Endothelial cell of coronary artery (primary cell): ENCODE results near the gene SZT2. TPM values are rescaled to one million over a fixed set of nuclear protein-coding genes. Genes with fewer than 3 reads are reported as not detected.

Source experiments
- total RNA-seq: library from RNA; depleted of rRNA; stranded (reverse); fragments of >200 nt; gene quantifications from 2 replicates; pipeline ENCODE4 v1.2.3, GENCODE V29; 2014

The SZT2 gene
- total RNA-seq: 13.5 and 23.6 TPM in 2 replicates

DNA sequence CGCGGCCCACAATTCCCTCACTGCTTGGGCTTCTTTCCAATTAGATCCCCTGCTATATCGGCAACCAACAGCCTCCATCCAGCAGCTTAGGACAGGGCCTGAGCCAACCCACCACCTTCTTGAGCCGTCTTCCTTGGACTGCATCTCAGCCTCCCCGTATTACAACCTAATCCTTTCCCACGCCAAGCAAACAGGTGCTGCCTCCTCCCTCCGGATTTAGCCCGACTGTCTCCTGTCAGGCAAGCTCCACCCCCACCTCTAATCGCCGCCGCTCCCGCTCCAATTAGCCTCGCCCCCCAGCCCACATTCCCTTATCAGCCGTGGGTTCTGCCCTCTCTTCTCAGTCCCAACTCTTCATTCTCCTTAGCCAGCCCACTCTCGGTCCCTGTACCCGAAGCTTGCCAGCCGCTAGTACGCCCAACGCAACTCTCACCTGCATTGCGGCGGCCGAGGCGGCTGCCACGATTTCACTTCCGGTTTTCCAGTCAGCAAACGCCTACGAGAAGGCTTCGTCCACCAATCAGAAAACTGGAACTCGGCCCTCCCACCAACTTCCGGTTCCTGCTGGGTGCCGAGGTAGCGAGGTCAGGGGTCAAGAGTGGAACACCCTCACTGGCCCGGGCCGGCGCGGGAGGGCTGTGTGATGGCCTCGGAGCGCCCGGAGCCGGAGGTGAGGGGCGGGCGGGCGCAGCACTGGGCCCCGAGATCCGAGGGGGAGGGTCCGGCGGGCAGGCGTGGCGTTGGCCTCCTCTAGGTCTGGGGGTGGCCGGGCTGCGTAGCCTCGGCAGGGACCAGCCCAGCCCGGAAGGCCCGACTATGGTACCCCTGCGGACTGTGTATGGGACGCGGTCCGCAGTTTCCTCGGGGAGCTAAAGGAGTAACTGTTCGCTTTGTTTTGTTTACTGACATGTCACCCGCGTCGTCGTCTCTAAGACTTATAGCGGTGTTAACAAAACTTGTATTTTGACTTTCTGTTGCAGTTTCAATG, at the start of gene SZT2, which contains the start of gene MED8:
SZT2 (plus strand) TSS at position 574 of the 988 bp plus-strand sequence; CDS start at position 644, 70 bp downstream.
MED8 (minus strand) TSS at position 475 of the 988 bp plus-strand sequence; CDS start at position 439, 36 bp downstream.

DNA sequence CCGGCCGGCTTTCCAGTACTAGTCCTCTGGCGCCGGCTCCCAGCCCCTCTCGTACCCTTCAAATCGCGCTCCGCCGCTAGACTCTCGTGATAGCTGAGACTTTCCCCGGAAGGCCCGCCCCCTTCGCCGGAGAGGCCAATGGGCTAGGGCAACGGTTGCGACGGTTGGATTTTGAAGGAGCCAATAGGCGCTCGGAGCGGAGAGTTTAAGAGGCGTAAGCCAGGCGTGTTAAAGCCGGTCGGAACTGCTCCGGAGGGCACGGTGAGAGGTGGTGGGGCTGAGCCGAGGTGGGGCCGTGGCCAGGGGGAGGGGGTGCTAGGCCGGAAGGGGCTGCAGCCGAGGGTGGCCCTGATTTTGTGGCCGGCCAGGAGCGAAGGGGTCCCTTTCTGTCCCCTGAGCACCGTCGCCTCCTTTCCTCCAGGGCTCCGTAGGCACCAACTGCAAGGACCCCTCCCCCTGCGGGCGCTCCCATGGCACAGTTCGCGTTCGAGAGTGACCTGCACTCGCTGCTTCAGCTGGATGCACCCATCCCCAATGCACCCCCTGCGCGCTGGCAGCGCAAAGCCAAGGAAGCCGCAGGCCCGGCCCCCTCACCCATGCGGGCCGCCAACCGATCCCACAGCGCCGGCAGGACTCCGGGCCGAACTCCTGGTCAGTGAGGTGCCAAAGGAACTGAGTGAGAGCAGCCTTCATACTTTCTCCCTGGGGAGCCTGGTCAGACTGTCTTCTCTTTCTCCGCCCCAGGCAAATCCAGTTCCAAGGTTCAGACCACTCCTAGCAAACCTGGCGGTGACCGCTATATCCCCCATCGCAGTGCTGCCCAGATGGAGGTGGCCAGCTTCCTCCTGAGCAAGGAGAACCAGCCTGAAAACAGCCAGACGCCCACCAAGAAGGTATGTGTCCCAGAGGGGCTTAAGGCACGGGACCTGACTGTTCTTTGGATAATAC, 30.7 kb upstream of the SZT2 start, which contains the start of gene CDC20:
CDC20 (plus strand) TSS at position 236 of the 948 bp plus-strand sequence; CDS start at position 471, 235 bp downstream.

DNA sequence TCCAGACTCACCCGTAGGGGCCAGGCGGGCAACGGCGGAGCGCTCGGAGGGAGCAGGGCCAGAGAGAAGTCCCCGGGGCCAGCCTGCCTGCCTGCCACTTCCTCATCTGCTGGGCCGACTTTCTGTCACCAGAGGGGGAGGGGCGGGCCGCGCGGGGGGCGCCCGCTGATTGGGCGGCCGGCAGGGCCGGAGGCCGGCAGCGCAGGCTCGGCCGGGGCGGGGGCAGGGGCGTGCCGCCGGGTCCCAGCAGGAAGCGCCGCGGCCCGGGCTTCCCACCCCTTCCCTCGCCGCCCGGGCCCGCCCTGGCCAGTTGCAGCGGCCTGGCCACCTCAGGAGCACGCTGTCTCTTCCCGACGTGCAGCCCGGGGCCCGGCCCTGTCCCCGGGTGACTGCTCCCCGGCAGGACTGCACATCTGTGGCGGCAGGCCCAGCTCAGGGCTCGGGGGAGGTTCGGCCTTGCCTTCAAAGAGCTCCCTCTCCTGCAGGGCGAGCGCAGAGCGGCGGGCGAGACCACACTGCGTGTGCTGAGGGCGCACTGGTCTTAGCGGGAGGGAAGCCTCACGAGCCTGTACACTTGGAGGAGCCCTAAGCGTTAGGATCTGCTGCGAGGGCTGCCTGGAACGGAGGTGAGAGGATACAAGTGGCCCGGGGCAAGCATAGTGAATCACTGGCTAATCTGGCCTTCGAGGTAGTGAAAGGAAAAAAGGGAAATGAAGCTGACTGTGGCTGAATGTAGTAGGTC, 21.6 kb upstream of the SZT2 start, which contains the start of gene ELOVL1:
ELOVL1 (minus strand) TSS at position 108 of the 742 bp plus-strand sequence. CDS start 2,402 bp downstream, outside the sequence.

DNA sequence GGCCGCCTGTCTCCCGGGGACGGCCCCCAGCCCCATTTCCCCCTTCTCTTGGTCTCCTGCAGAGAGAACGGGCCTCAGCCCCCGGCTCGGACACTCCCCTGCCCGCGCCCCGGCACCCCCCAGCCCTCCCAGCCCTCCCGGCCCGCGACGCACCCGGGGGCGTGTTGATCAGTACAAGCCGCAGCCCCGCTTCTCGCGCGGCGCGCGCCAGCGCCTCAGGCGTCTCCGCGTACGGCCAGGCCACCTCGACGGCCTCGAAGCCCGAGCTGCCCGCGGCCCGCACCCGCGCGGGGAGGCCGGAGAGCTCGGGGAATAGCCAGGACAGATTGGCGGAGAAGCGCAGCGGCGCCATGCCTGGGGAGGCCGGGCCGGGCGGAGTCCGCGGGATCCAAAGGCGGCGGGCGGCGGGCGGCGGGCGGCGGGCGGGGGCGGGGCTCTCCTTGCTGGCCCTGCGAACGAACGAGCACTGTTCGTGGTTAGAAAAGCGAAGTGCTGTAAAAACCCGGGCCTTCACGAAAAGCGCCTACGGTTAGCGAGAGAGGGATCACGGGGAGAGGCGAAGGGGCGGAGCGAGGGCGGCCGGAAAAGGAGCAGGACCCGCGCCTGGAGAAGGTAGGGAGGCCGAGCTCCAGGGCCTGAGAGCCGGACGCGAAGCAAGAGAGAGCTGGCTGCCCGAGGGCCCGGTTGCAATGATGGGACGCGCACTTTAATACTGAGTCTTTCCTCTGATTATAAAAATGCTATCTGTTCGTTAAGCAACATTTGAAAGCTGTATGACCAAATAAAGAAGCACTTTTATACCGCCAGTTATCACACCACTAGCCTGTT, 64.0 kb downstream of the SZT2 start, which contains the start of gene HYI:
HYI (minus strand) TSS at position 490 of the 828 bp plus-strand sequence; CDS start at position 352, 138 bp downstream.

Other genes with a start within 250 kb of the SZT2 start
- gene EBNA1BP2, start 217.6 kb upstream of the SZT2 start, total RNA-seq: 103 and 141 TPM in 2 replicates
- 0.28 and 0.36 TPM in 2 replicates for gene CFAP57, start 217.6 kb upstream of the SZT2 start, total RNA-seq
- not detected in 2 replicates for gene TMEM125, start 119.9 kb upstream of the SZT2 start, total RNA-seq
- gene C1orf210, start 104.3 kb upstream of the SZT2 start, total RNA-seq: not detected in 2 replicates
- gene TIE1, start 88.9 kb upstream of the SZT2 start, total RNA-seq: 694 and 736 TPM in 2 replicates
- not detected in 2 replicates for gene MPL, start 52.1 kb upstream of the SZT2 start, total RNA-seq
- gene CDC20, start 30.9 kb upstream of the SZT2 start, total RNA-seq: 35.3 and 83.5 TPM in 2 replicates
- gene ELOVL1, start 21.9 kb upstream of the SZT2 start, total RNA-seq: 64.6 and 66.0 TPM in 2 replicates
- gene MED8, start 99 bp upstream of the SZT2 start, total RNA-seq: 45.6 and 47.1 TPM in 2 replicates
- 121 and 235 TPM in 2 replicates for gene HYI, start 64.0 kb downstream of the SZT2 start, total RNA-seq
- 120 and 266 TPM in 2 replicates for gene PTPRF, start 141.0 kb downstream of the SZT2 start, total RNA-seq